ENCODE measurements around the gene ARHGAP24. TPM values are rescaled to one million over a fixed set of nuclear protein-coding genes. Genes with fewer than 3 reads are reported as not detected.

The ARHGAP24 gene
- total and polyA plus RNA-seq, 2 donors (not counting 1 experiment from before 2014, with no cell fraction given), result 15.9 to 40.5 TPM

DNA sequence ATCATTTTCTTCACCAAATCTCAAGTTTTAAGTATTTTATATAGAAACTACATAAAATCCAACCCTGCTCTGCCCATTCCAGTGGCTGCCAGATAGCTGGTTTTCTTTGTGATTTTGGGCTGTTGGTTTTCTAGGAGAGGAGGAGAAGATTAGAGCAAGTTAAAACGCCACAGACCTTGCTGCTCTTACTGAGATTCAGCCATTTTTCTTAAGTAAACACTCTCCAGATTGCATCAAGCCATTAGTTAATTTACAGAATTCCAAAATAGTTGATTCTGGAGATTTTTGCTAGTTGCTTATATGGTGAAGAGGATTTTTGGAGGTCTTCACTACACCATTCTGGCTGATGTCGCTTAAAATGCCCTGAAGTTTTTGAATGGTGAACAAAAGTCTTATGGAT lies 518.7 kb downstream of the ARHGAP24 start:
- Histone ChIP-seq H3K9ac (ENCODE audit: insufficient read depth, low read length) (no peak overlapping the region), H3K79me2 (ENCODE audit: control insufficient read depth, insufficient read depth, low read length) (no peaks in the 10 kb centered on the region), H3K4me2 (ENCODE audit: extremely low read depth, insufficient read depth, low read length) (no peak overlapping the region), H3K36me3 (ENCODE audit: control insufficient read depth, insufficient read depth, low read length) (no peaks in the 10 kb centered on the region), H4K20me1 (ENCODE audit: control insufficient read depth, extremely low read depth, insufficient read depth, low read length) (no peaks in the 10 kb centered on the region), H3K27ac (ENCODE audit: insufficient read depth, low read length) (no peak overlapping the region), H2AFZ (ENCODE audit: low read length) (no peak overlapping the region), H3K9me3 (ENCODE audit: control insufficient read depth, insufficient read depth, low read depth, low read length) (no peaks in the 10 kb centered on the region), H3K27me3 (ENCODE audit: control insufficient read depth, insufficient read depth, low read length) (no peaks in the 10 kb centered on the region), H3K4me1 (ENCODE audit: control insufficient read depth, extremely low read depth, insufficient read depth, low read length) (no peaks in the 10 kb centered on the region), H3K4me3 (replicated peaks in 1 of 4; ENCODE audit: control extremely low read depth in 1 of 4, insufficient read depth in 1 of 4, low read depth in 3 of 4, low read length in 4 of 4) (no peak overlapping the region)
- TF ChIP-seq, protein P1, sequence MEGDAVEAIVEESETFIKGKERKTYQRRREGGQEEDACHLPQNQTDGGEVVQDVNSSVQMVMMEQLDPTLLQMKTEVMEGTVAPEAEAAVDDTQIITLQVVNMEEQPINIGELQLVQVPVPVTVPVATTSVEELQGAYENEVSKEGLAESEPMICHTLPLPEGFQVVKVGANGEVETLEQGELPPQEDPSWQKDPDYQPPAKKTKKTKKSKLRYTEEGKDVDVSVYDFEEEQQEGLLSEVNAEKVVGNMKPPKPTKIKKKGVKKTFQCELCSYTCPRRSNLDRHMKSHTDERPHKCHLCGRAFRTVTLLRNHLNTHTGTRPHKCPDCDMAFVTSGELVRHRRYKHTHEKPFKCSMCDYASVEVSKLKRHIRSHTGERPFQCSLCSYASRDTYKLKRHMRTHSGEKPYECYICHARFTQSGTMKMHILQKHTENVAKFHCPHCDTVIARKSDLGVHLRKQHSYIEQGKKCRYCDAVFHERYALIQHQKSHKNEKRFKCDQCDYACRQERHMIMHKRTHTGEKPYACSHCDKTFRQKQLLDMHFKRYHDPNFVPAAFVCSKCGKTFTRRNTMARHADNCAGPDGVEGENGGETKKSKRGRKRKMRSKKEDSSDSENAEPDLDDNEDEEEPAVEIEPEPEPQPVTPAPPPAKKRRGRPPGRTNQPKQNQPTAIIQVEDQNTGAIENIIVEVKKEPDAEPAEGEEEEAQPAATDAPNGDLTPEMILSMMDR (conservative IDR thresholded peaks at IDR 0.05 in 1 of 2, IDR thresholded peaks at IDR 0.05 in 1 of 2; ENCODE audit: low read depth in 1 of 2, low read length in 2 of 2), result no peak
- no peak for TF ChIP-seq EZH2 (IDR thresholded peaks at IDR 0.05; ENCODE audit: low read length, missing control alignments)
- no peak for DNase-seq (ENCODE audit: low read depth in 2 of 2)

DNA sequence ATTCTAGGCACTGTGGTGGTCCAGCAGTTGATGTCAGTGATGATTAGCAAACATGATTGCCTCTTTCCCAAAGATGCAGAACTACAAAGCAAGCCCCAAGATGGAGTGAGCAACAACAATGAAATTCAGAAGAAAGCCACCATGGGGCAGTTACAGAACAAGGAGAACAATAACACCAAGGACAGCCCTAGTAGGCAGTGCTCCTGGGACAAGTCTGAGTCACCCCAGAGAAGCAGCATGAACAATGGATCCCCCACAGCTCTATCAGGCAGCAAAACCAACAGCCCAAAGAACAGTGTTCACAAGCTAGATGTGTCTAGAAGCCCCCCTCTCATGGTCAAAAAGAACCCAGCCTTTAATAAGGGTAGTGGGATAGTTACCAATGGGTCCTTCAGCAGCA lies 519.6 kb downstream of the ARHGAP24 start:
- no peak overlapping the region for H3K4me2 ChIP-seq (ENCODE audit: extremely low read depth, insufficient read depth, low read length)
- no peaks in the 10 kb centered on the region for H4K20me1 ChIP-seq (ENCODE audit: control insufficient read depth, extremely low read depth, insufficient read depth, low read length)
- H3K4me1 ChIP-seq (ENCODE audit: control insufficient read depth, extremely low read depth, insufficient read depth, low read length), result no peaks in the 10 kb centered on the region
- H3K27me3 ChIP-seq (ENCODE audit: control insufficient read depth, insufficient read depth, low read length), result no peaks in the 10 kb centered on the region
- no peak overlapping the region for H3K27ac ChIP-seq (ENCODE audit: insufficient read depth, low read length)
- TF ChIP-seq EZH2 (IDR thresholded peaks at IDR 0.05; ENCODE audit: low read length, missing control alignments), result no peak
- TF ChIP-seq, protein P1 (conservative IDR thresholded peaks at IDR 0.05 in 1 of 2, IDR thresholded peaks at IDR 0.05 in 1 of 2; ENCODE audit: low read depth in 1 of 2, low read length in 2 of 2), result no peak
- H3K4me3 ChIP-seq (replicated peaks in 1 of 4; ENCODE audit: control extremely low read depth in 1 of 4, insufficient read depth in 1 of 4, low read depth in 3 of 4, low read length in 4 of 4), result no peak overlapping the region
- H3K79me2 ChIP-seq (ENCODE audit: control insufficient read depth, insufficient read depth, low read length), result no peaks in the 10 kb centered on the region
- H2AFZ ChIP-seq (ENCODE audit: low read length), result no peak overlapping the region
- no peaks in the 10 kb centered on the region for H3K9me3 ChIP-seq (ENCODE audit: control insufficient read depth, insufficient read depth, low read depth, low read length)
- H3K9ac ChIP-seq (ENCODE audit: insufficient read depth, low read length), result no peak overlapping the region
- no peak for DNase-seq (ENCODE audit: low read depth in 2 of 2)
- no peaks in the 10 kb centered on the region for H3K36me3 ChIP-seq (ENCODE audit: control insufficient read depth, insufficient read depth, low read length)

DNA sequence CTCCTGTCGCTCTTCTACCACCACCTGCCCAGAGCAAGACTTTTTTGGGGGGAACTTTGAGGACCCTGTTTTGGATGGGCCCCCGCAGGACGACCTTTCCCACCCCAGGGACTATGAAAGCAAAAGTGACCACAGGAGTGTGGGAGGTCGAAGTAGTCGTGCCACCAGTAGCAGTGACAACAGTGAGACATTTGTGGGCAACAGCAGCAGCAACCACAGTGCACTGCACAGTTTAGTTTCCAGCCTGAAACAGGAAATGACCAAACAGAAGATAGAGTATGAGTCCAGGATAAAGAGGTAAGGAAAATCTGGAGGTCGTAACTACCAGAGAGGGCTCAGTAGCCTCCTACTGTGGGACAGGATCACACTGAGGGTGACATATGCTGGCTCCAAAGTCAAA lies 520.4 kb downstream of the ARHGAP24 start:
- no peaks in the 10 kb centered on the region for H3K9me3 ChIP-seq (ENCODE audit: control insufficient read depth, insufficient read depth, low read depth, low read length)
- no peaks in the 10 kb centered on the region for H4K20me1 ChIP-seq (ENCODE audit: control insufficient read depth, extremely low read depth, insufficient read depth, low read length)
- no peaks in the 10 kb centered on the region for H3K27me3 ChIP-seq (ENCODE audit: control insufficient read depth, insufficient read depth, low read length)
- no peak overlapping the region for H3K4me2 ChIP-seq (ENCODE audit: extremely low read depth, insufficient read depth, low read length)
- H3K79me2 ChIP-seq (ENCODE audit: control insufficient read depth, insufficient read depth, low read length), result no peaks in the 10 kb centered on the region
- H3K36me3 ChIP-seq (ENCODE audit: control insufficient read depth, insufficient read depth, low read length), result no peaks in the 10 kb centered on the region
- H3K4me1 ChIP-seq (ENCODE audit: control insufficient read depth, extremely low read depth, insufficient read depth, low read length), result no peaks in the 10 kb centered on the region
- H3K9ac ChIP-seq (ENCODE audit: insufficient read depth, low read length), result no peak overlapping the region
- DNase-seq (ENCODE audit: low read depth in 2 of 2), result no peak
- no peak overlapping the region for H2AFZ ChIP-seq (ENCODE audit: low read length)
- no peak for TF ChIP-seq EZH2 (IDR thresholded peaks at IDR 0.05; ENCODE audit: low read length, missing control alignments)
- TF ChIP-seq, protein P1 (conservative IDR thresholded peaks at IDR 0.05 in 1 of 2, IDR thresholded peaks at IDR 0.05 in 1 of 2; ENCODE audit: low read depth in 1 of 2, low read length in 2 of 2), result no peak
- H3K27ac ChIP-seq (ENCODE audit: insufficient read depth, low read length), result no peak overlapping the region
- no peak overlapping the region for H3K4me3 ChIP-seq (replicated peaks in 1 of 4; ENCODE audit: control extremely low read depth in 1 of 4, insufficient read depth in 1 of 4, low read depth in 3 of 4, low read length in 4 of 4)
